ENCODE results near the gene DNTTIP2. TPM values are rescaled to one million over a fixed set of nuclear protein-coding genes. Genes with fewer than 3 reads are reported as not detected.

Gene DNTTIP2
- total and polyA plus RNA-seq, 9 of the 15 experiments (the other 6 are each of a cell fraction or from before 2014, with no cell fraction given), result 50.4 to 138 (median 97.0) TPM

- TF ChIP-seq REST (IDR thresholded peaks at IDR 0.05; ENCODE audit: borderline replicate concordance) (peak; percentile 11; the same call in 1 of the 2 replicates), REST (CRISPR knock-in tag; IDR thresholded peaks at IDR 0.05; ENCODE audit: low read depth) (no peak), ZBTB9 (CRISPR knock-in tag; IDR thresholded peaks at IDR 0.05) (no peak), CBFA2T3 (IDR thresholded peaks at IDR 0.05) (peak; percentile 87), ZNF445 (CRISPR knock-in tag; IDR thresholded peaks at IDR 0.05; ENCODE audit: low read depth) (no peak), STAG1 (CRISPR knock-in tag; IDR thresholded peaks at IDR 0.05; ENCODE audit: borderline replicate concordance) (no peak), ZNF239 (CRISPR knock-in tag; IDR thresholded peaks at IDR 0.05) (no peak), FOSL1 (tag; conservative IDR thresholded peaks at IDR 0.05) (no peak), CHD1 (IDR thresholded peaks at IDR 0.05; ENCODE audit: low read length) (no peak), MTA2 (IDR thresholded peaks at IDR 0.05; ENCODE audit: low read depth) (no peak), RBM17 (IDR thresholded peaks at IDR 0.05; ENCODE audit: borderline replicate concordance, low read depth, low read length) (no peak), ZNF121 (CRISPR knock-in tag; conservative IDR thresholded peaks at IDR 0.05) (no peak), HDAC2 (IDR thresholded peaks at IDR 0.05) (peak; percentile 67), YY1 (IDR thresholded peaks at IDR 0.05; ENCODE audit: borderline replicate concordance in 1 of 3, control insufficient read depth in 1 of 3, extremely low read depth in 1 of 3, insufficient read depth in 3 of 3, insufficient read length in 1 of 3, insufficient replicate concordance in 2 of 3, low read depth in 1 of 3, low read length in 2 of 3) (no peak), NCOA2 (IDR thresholded peaks at IDR 0.05; ENCODE audit: partially characterized antibody in 2 of 2) (no peak), ETS2 (tag; IDR thresholded peaks at IDR 0.05; ENCODE audit: borderline replicate concordance, poor library complexity, severe bottlenecking) (no peak), CBX5 (IDR thresholded peaks at IDR 0.05; ENCODE audit: borderline replicate concordance, low read depth) (no peak), SMAD2 (IDR thresholded peaks at IDR 0.05; ENCODE audit: low read depth, low read length) (no peak), TAF15 (IDR thresholded peaks at IDR 0.05; ENCODE audit: low read depth, low read length) (no peak), GATAD2A (IDR thresholded peaks at IDR 0.05) (no peak)
Observed at GRCh38 chr1:93816970-93817678, 61.9 kb downstream of the DNTTIP2 start (continued).

All from K562 (cell line).